ENCODE results near the gene NELL1. TPM values are rescaled to one million over a fixed set of nuclear protein-coding genes. Genes with fewer than 3 reads are reported as not detected.

Gene NELL1
- polyA plus RNA-seq, 2 of the 4 experiments (the other 2 are of a cell fraction) = not detected

- no peak overlapping the region for H3K4me2 ChIP-seq
- no peak for TF ChIP-seq USF2 (IDR thresholded peaks at IDR 0.05)
- TF ChIP-seq CBX2 (IDR thresholded peaks at IDR 0.05; ENCODE audit: borderline replicate concordance, low read depth) = no peak
- DNase-seq (ENCODE audit: low read depth in 1 of 2, low spot score in 1 of 2) (no peak), FAIRE-seq (no peak), ATAC-seq (no peak)
- ChIA-PET POLR2A (no interaction called here), CTCF (interaction anchor here (0.6 to 1.2 kb wide), 2 partner anchors 17 to 74 kb away, joined by 3 read pairs; no protein-coding TSS in a partner anchor)
- WGBS (ENCODE audit: missing lambda C conversion rate) = 26% methylated on average over 1 of the region's 1 CpG
- H3K4me3 ChIP-seq = no peak overlapping the region
- no peak overlapping the region for H3K27ac ChIP-seq
- no peaks in the 10 kb centered on the region for H3K4me1 ChIP-seq
- H3K9me3 ChIP-seq = no peaks in the 10 kb centered on the region
Measured at GRCh38 chr11:21529187-21529586, 859.8 kb downstream of the NELL1 start.

- TF ChIP-seq USF2 (IDR thresholded peaks at IDR 0.05) (no peak), EP300 (IDR thresholded peaks at IDR 0.05) (no peak), KDM5A (IDR thresholded peaks at IDR 0.05) (no peak), HOXB5 (CRISPR knock-in tag; IDR thresholded peaks at IDR 0.05) (no peak), HES2 (IDR thresholded peaks at IDR 0.05) (no peak), HEYL (CRISPR knock-in tag; IDR thresholded peaks at IDR 0.05) (no peak), ESRRA (IDR thresholded peaks at IDR 0.05; ENCODE audit: borderline replicate concordance, low read length) (no peak), KDM1A (IDR thresholded peaks at IDR 0.05; ENCODE audit: low read depth) (no peak), PBX3 (IDR thresholded peaks at IDR 0.05) (no peak), SMC3 (IDR thresholded peaks at IDR 0.05) (no peak), GATA3 (IDR thresholded peaks at IDR 0.05; ENCODE audit: borderline replicate concordance) (no peak), EHMT2 (IDR thresholded peaks at IDR 0.05; ENCODE audit: low read depth) (no peak), HOXB13 (CRISPR knock-in tag; IDR thresholded peaks at IDR 0.05; ENCODE audit: low read depth) (no peak), MAFK (IDR thresholded peaks at IDR 0.05; ENCODE audit: partially characterized antibody) (no peak), ZNF302 (CRISPR knock-in tag; IDR thresholded peaks at IDR 0.05) (no peak), RCOR1 (IDR thresholded peaks at IDR 0.05; ENCODE audit: low read depth, low read length) (no peak), POLR2AphosphoS2 (conservative IDR thresholded peaks at IDR 0.05; ENCODE audit: low read length) (no peak), CTCF (IDR thresholded peaks at IDR 0.05) (no peak), ELK1 (IDR thresholded peaks at IDR 0.05; ENCODE audit: low read depth, low read length) (no peak), RFX5 (IDR thresholded peaks at IDR 0.05) (no peak)
- CTCF ChIA-PET = no interaction called here
- no peaks in the 10 kb centered on the region for H3K4me1 ChIP-seq
- no peak overlapping the region for H3K27ac ChIP-seq
- no peaks in the 10 kb centered on the region for H3K9me3 ChIP-seq
- FAIRE-seq (no peak), DNase-seq (ENCODE audit: low read depth in 1 of 2, low spot score in 1 of 2) (no peak), ATAC-seq (no peak)
- 50% methylated on average over 5 of the region's 5 CpGs for WGBS (ENCODE audit: missing lambda C conversion rate)
- no peak overlapping the region for H3K4me3 ChIP-seq
- POLR2A ChIA-PET = no interaction called here
- H3K4me2 ChIP-seq = no peak overlapping the region
Measured at GRCh38 chr11:21534288-21534687, 864.9 kb downstream of the NELL1 start.

Data from A549 (cell line).